NCI-H2171 treated with DMSO at 0.1 percent for 48 hours (cell line): ENCODE results near the gene PPP1R36.
"Not testable (repeated sequence)": the region's sequence is repeated elsewhere in the genome, so short reads cannot be mapped to it uniquely, and the experiment has no call there.

ENCODE experiments used
- DNase-seq: peaks from one replicate; lab custom pipeline; 2025; lab: John Stamatoyannopoulos, UW

PPP1R36 gene

GRCh38 chr14:64520699-64521098 lies 29.1 kb upstream of the PPP1R36 start:
- DNase-seq: no peak

GRCh38 chr14:64522591-64523355 lies 27.0 kb upstream of the PPP1R36 start:
- no peak for DNase-seq

- no peak for DNase-seq
Measured at GRCh38 chr14:64525354-64525753, 24.4 kb upstream of the PPP1R36 start.

- no peak for DNase-seq
Measured at GRCh38 chr14:64531567-64531966, 18.2 kb upstream of the PPP1R36 start.

GRCh38 chr14:64536488-64537245 lies 13.1 kb upstream of the PPP1R36 start:
- DNase-seq: no peak

- peak; percentile 85 for DNase-seq
Measured at GRCh38 chr14:64540208-64541202, 9.3 kb upstream of the PPP1R36 start, which contains the start of gene HSPA2. Gene HSPA2 (plus strand): TSS chr14:64540741. CDS start chr14:64540850, 109 bp downstream.

GRCh38 chr14:64541261-64541971 lies 8.3 kb upstream of the PPP1R36 start:
- no peak for DNase-seq

GRCh38 chr14:64541972-64542835 lies 7.6 kb upstream of the PPP1R36 start:
- no peak for DNase-seq

- no peak for DNase-seq
Measured at GRCh38 chr14:64542836-64543201, 6.9 kb upstream of the PPP1R36 start.

- no peak for DNase-seq
Measured at GRCh38 chr14:64544607-64545312, 5.0 kb upstream of the PPP1R36 start.

GRCh38 chr14:64549016-64549415 lies 745 bp upstream of the PPP1R36 start:
- no peak for DNase-seq

GRCh38 chr14:64550621-64551333 lies 1.0 kb downstream of the PPP1R36 start:
- peak; percentile 92 for DNase-seq

- DNase-seq: no peak
Measured at GRCh38 chr14:64554556-64554955, 4.8 kb downstream of the PPP1R36 start.

GRCh38 chr14:64556526-64556925 lies 6.8 kb downstream of the PPP1R36 start:
- DNase-seq: no peak

GRCh38 chr14:64558216-64558615 lies 8.5 kb downstream of the PPP1R36 start:
- not testable (repeated sequence) for DNase-seq

- DNase-seq: peak; percentile 40
Measured at GRCh38 chr14:64561631-64562030, 11.9 kb downstream of the PPP1R36 start.

- DNase-seq: no peak
Measured at GRCh38 chr14:64562436-64562835, 12.7 kb downstream of the PPP1R36 start.

- no peak for DNase-seq
Measured at GRCh38 chr14:64563696-64564095, 13.9 kb downstream of the PPP1R36 start.

- DNase-seq: no peak
Measured at GRCh38 chr14:64566651-64567122, 16.9 kb downstream of the PPP1R36 start.
